Smooth muscle cell (in vitro differentiated cells): ENCODE measurements around the gene GPRIN3. TPM values are rescaled to one million over a fixed set of nuclear protein-coding genes. Genes with fewer than 3 reads are reported as not detected.

ENCODE experiments used
- DNase-seq: peaks from one replicate; lab custom pipeline; 2025; ENCODE audit not compliant: unreplicated experiment; lab: John Stamatoyannopoulos, UW
- H2AFZ ChIP-seq: fragments of 200-600 bp; sonication (generic); 2 replicates; pipeline ENCODE4 v1.6.0; 2016; ENCODE audit warnings: antibody characterized with exemption, low read depth, mild to moderate bottlenecking
- H3F3A ChIP-seq: fragments of 200-600 bp; sonication (generic); 2 replicates; pipeline ENCODE4 v1.6.0; 2017; ENCODE audit warnings: antibody characterized with exemption, low read depth
- H3K27ac ChIP-seq: fragments of 200-600 bp; sonication (generic); 2 replicates; pipeline ENCODE4 v1.5.1; 2016; ENCODE audit warnings: low read depth, mild to moderate bottlenecking
- H3K27me3 ChIP-seq: fragments of 200-600 bp; sonication (generic); 2 replicates; pipeline ENCODE4 v1.6.1; 2016; ENCODE audit warnings: low read depth, mild to moderate bottlenecking
- H3K36me3 ChIP-seq: fragments of 200-600 bp; sonication (generic); 2 replicates; pipeline ENCODE4 v1.5.1; 2016; ENCODE audit warnings: low read depth
- H3K4me1 ChIP-seq: fragments of 200-600 bp; sonication (generic); 2 replicates; pipeline ENCODE4 v1.5.1; 2016; ENCODE audit warnings: low read depth
- H3K4me2 ChIP-seq: fragments of 200-600 bp; sonication (generic); 2 replicates; pipeline ENCODE4 v1.6.0; 2016; ENCODE audit warnings: mild to moderate bottlenecking
- H3K4me3 ChIP-seq: fragments of 200-600 bp; sonication (generic); 2 replicates; pipeline ENCODE4 v1.5.1; 2016; ENCODE audit warnings: mild to moderate bottlenecking
- H3K79me2 ChIP-seq: fragments of 200-600 bp; sonication (generic); 2 replicates; pipeline ENCODE4 v1.6.0; 2016; ENCODE audit warnings: low read depth, mild to moderate bottlenecking
- H3K9ac ChIP-seq: fragments of 200-600 bp; sonication (generic); 2 replicates; pipeline ENCODE4 v1.6.0; 2016; ENCODE audit warnings: low read depth
- H3K9me3 ChIP-seq: fragments of 200-600 bp; sonication (generic); replicated peaks from 2 replicates; pipeline ENCODE4 v1.5.1; 2016; ENCODE audit warnings: low read depth
- H4K20me1 ChIP-seq: fragments of 200-600 bp; sonication (generic); 2 replicates; pipeline ENCODE4 v1.6.0; 2016; ENCODE audit warnings: low read depth
- WGBS: methylation state at CpG from one replicate; pipeline ENCODE4 v1.1.7; 2016; ENCODE audit warnings: low lambda C conversion rate; 5-methylcytosine and 5-hydroxymethylcytosine counted together
- polyA plus RNA-seq: library from polyadenylated mRNA; unstranded; fragments of >200 nt; fragmentation: Nextera tagmentation; extraction: Ambion mirVana; gene quantifications from 2 replicates; pipeline ENCODE4 v1.2.1, GENCODE V29; 2016
- total RNA-seq: library from RNA; depleted of rRNA; stranded (reverse); fragments of >200 nt; gene quantifications from 2 replicates; pipeline ENCODE4 v1.2.3, GENCODE V29; 2014
- TF ChIP-seq, protein P1 (sequence below): fragments of 200-600 bp; sonication (generic); IDR thresholded peaks from 2 replicates; pipeline ENCODE4 v1.5.1; 2017; ENCODE audit warnings: borderline replicate concordance, mild to moderate bottlenecking, antibody characterized with exemption; ENCODE audit not compliant: insufficient read depth, poor library complexity, severe bottlenecking

Gene GPRIN3
- total and polyA plus RNA-seq, 2 experiments from 2014 or later, result 0.47 to 1.8 TPM

DNA sequence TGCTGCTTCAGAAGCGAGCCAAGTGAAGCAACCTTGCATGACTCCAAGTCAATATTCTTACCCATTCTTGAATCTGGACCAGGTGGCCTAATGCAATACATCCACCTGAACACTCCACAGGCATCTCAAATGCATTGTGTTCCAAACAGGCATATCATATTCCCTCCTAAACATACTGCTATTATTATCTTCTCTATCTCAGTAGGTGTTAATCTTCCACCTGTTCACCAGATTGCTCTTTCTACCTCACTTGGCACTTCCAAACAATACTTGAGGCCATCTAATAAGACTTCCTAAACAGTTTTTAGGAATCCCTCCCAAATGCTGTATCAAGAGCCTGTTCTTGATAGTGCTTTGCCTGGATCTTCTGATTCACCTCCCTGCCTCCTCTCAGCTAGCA is 90.7 kb downstream of the GPRIN3 start:
- no peaks in the 10 kb centered on the region for H3K79me2 ChIP-seq
- peaks cover 3% of the 10 kb centered on the region for H3K4me1 ChIP-seq
- no peaks in the 10 kb centered on the region for H4K20me1 ChIP-seq
- TF ChIP-seq, protein P1, sequence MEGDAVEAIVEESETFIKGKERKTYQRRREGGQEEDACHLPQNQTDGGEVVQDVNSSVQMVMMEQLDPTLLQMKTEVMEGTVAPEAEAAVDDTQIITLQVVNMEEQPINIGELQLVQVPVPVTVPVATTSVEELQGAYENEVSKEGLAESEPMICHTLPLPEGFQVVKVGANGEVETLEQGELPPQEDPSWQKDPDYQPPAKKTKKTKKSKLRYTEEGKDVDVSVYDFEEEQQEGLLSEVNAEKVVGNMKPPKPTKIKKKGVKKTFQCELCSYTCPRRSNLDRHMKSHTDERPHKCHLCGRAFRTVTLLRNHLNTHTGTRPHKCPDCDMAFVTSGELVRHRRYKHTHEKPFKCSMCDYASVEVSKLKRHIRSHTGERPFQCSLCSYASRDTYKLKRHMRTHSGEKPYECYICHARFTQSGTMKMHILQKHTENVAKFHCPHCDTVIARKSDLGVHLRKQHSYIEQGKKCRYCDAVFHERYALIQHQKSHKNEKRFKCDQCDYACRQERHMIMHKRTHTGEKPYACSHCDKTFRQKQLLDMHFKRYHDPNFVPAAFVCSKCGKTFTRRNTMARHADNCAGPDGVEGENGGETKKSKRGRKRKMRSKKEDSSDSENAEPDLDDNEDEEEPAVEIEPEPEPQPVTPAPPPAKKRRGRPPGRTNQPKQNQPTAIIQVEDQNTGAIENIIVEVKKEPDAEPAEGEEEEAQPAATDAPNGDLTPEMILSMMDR, result no peak
- no peaks in the 10 kb centered on the region for H3K9me3 ChIP-seq
- no peak overlapping the region for H3K4me3 ChIP-seq
- no peaks in the 10 kb centered on the region for H3K27me3 ChIP-seq
- H3K27ac ChIP-seq, result no peak overlapping the region
- H3K36me3 ChIP-seq, result no peaks in the 10 kb centered on the region
- 83% methylated on average over 1 of the region's 1 CpG for WGBS
- no peak overlapping the region for H3K4me2 ChIP-seq
- no peak overlapping the region for H2AFZ ChIP-seq
- no peaks in the 10 kb centered on the region for H3F3A ChIP-seq
- H3K9ac ChIP-seq, result no peak overlapping the region
- DNase-seq, result no peak

DNA sequence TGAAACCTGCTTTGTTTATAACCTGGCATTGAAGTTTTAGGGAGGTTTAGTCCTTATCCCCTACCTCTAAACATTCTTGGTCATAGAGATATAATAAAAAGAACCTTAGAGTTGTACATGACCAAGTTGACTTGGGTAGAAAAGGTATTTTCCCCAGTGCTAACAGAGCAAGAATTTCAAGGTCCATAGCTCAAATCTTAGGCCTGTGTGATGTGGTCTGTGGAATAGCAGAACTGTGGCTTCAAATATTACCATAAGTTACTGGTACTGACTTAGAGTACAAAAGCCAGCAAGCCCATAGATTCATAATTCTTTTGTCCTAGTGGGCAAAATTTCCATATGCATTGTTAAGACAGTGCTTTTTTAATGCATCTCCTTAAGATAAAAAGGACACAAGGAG is 91.2 kb downstream of the GPRIN3 start:
- H3K79me2 ChIP-seq, result no peaks in the 10 kb centered on the region
- H3K4me2 ChIP-seq, result no peak overlapping the region
- TF ChIP-seq, protein P1, result no peak

DNA sequence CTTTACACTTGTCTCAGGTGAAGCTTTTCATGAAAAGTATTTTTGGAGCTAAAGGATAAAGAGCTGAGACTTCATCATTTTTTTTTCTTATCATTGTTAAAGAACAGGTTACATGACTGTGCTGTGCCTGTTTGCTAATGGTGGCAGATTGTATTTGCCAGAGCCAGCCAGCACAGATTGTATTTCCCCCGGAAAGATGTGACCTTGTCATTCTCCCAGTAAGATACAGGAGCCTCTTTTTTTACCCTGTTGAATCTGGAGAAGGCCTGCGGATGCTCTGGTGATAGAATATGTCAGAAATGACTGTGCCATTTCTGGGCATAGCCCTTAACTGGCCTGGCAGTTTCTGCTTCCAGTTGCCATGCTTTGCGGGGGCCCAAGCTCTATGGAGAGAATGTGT is 91.9 kb downstream of the GPRIN3 start:
- 60% methylated on average over 3 of the region's 3 CpGs for WGBS

More for the DNA sequence above, 91.2 kb downstream of the GPRIN3 start:
- DNase-seq, result no peak
- H3F3A ChIP-seq, result no peaks in the 10 kb centered on the region
- no peak overlapping the region for H2AFZ ChIP-seq
- H3K36me3 ChIP-seq, result no peaks in the 10 kb centered on the region
- no peak overlapping the region for H3K9ac ChIP-seq
- no peak overlapping the region for H3K4me3 ChIP-seq
- H4K20me1 ChIP-seq, result no peaks in the 10 kb centered on the region
- no peak overlapping the region for H3K27ac ChIP-seq
- no peaks in the 10 kb centered on the region for H3K27me3 ChIP-seq
- peaks cover 3% of the 10 kb centered on the region for H3K4me1 ChIP-seq
- H3K9me3 ChIP-seq, result no peaks in the 10 kb centered on the region

DNA sequence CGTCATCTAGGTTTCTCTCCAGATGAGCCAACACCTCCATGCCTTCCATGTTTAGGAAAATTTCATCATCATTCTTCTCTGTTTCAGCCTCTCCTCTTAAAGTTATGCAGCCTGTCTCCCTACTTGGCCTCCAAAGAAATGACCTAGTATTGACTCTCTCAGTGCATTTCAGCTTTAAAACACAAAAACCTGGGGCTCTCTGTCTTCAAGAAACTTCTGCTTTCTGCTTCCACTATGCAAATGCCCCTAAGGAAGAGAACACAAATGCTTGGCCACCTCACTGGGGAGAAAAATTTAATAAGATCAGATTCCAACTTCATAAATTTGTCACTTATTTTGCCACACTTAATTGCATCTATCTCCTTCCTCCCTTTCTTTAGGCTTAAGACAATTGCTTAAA is 93.3 kb downstream of the GPRIN3 start:
- Histone ChIP-seq H3K27ac (no peak overlapping the region), H2AFZ (no peak overlapping the region)
- WGBS, result 86% methylated on average over 1 of the region's 1 CpG

More for the DNA sequence above, 91.9 kb downstream of the GPRIN3 start:
- Histone ChIP-seq H3K4me2 (no peak overlapping the region), H3K36me3 (no peaks in the 10 kb centered on the region), H2AFZ (no peak overlapping the region), H3K27me3 (no peaks in the 10 kb centered on the region), H3K9me3 (no peaks in the 10 kb centered on the region), H4K20me1 (no peaks in the 10 kb centered on the region), H3F3A (no peaks in the 10 kb centered on the region), H3K4me3 (no peak overlapping the region), H3K79me2 (no peaks in the 10 kb centered on the region), H3K4me1 (peaks cover 3% of the 10 kb centered on the region), H3K27ac (no peak overlapping the region), H3K9ac (no peak overlapping the region)
- TF ChIP-seq, protein P1, result no peak
- DNase-seq, result no peak

More for the DNA sequence above, 93.3 kb downstream of the GPRIN3 start:
- no peaks in the 10 kb centered on the region for H3K27me3 ChIP-seq
- no peaks in the 10 kb centered on the region for H3K36me3 ChIP-seq
- TF ChIP-seq, protein P1, result no peak
- no peak for DNase-seq
- no peaks in the 10 kb centered on the region for H3K79me2 ChIP-seq
- H3K9ac ChIP-seq, result no peak overlapping the region
- no peak overlapping the region for H3K4me3 ChIP-seq
- no peaks in the 10 kb centered on the region for H3K4me1 ChIP-seq
- no peaks in the 10 kb centered on the region for H4K20me1 ChIP-seq
- no peaks in the 10 kb centered on the region for H3F3A ChIP-seq
- no peak overlapping the region for H3K4me2 ChIP-seq
- no peaks in the 10 kb centered on the region for H3K9me3 ChIP-seq
